H1 (cell line): ENCODE data around the gene RETSAT. TPM values are rescaled to one million over a fixed set of nuclear protein-coding genes. Genes with fewer than 3 reads are reported as not detected.

Experiments used
- CHD7 ChIP-seq: fragments of 300-600 bp; sonication (generic); IDR thresholded peaks from 2 replicates; pipeline ENCODE4 v1.7.1; 2012; ENCODE audit warnings: low read length, moderate library complexity, mild to moderate bottlenecking, inconsistent platforms; ENCODE audit not compliant: insufficient replicate concordance
- polyA plus RNA-seq, 7 experiments: library from polyadenylated mRNA; depleted of rRNA in 3 of 7; stranded (reverse) in 5 of 7; unstranded in 2 of 7; fragments of >200 nt in 5 of 7; fragments of 200-250 nt in 2 of 7; gene quantifications; 1 replicate in 5 of 7; 2 replicates in 1 of 7; 4 replicates in 1 of 7; pipeline versions ENCODE4 v1.2.1 to v1.2.3, GENCODE V29; 2011 to 2013; ENCODE audit warnings: missing spikeins in 2 of 7, mixed read lengths in 2 of 7
- total RNA-seq: library from RNA; stranded (reverse); fragmentation: NEBNext Ultra II Directional; extraction: Animal tissue kit (Norgen Biotek cat#: 25700); gene quantifications from 2 replicates; pipeline ENCODE4 v1.2.1, GENCODE V29; 2021

Gene RETSAT
- total and polyA plus RNA-seq, 2 of the 8 experiments (the other 6 are each of a cell fraction or from before 2014, with no cell fraction given): 15.8 to 16.7 TPM

GRCh38 chr2:85329181-85329651, 25.1 kb downstream of the RETSAT start (continued):
- TF ChIP-seq CHD7: no peak
- TF ChIP-seq, all 59 proteins: peak for 0
